ENCODE data around the gene ABRACL. TPM values are rescaled to one million over a fixed set of nuclear protein-coding genes. Genes with fewer than 3 reads are reported as not detected.

The ABRACL gene
- total RNA-seq, 1 experiment from 2014 or later: 22.2 TPM

GRCh38 chr6:139017227-139017626 lies 11.3 kb upstream of the ABRACL start:
- intact Hi-C loops (cut with micrococcal nuclease; ENCODE audit: unreplicated experiment) (no loop called here), in situ Hi-C loops (cut with HindIII; ENCODE audit: low pct_unique_long_range_greater_than_20kb, low sequenced_read_pairs) (no loop called here)
- BruUV-seq (replicated peaks): no TSS peak
- peaks cover 4% of the 10 kb centered on the region; the same call in 1 of the 2 replicates for H3K27me3 ChIP-seq (ENCODE audit: control insufficient read depth, insufficient read depth, low read length)
- no peak for TF ChIP-seq SIN3A (IDR thresholded peaks at IDR 0.05; ENCODE audit: borderline replicate concordance, insufficient read depth, low read depth, low read length)
- TF ChIP-seq REST (IDR thresholded peaks at IDR 0.05; ENCODE audit: insufficient read depth in 1 of 2, low read depth in 2 of 2, low read length in 1 of 2): no peak
- no peak for TF ChIP-seq TCF7L2 (IDR thresholded peaks at IDR 0.05; ENCODE audit: low read depth, low read length)
- no peak for TF ChIP-seq POLR2AphosphoS5 (IDR thresholded peaks at IDR 0.05; ENCODE audit: low read depth, low read length)
- TF ChIP-seq CTCF (IDR thresholded peaks at IDR 0.05): no peak
- DNase-seq (ENCODE audit: low read depth, low spot score) (no peak), ATAC-seq (no peak)
- no peaks in the 10 kb centered on the region for H3K36me3 ChIP-seq (ENCODE audit: control insufficient read depth, insufficient read depth, low read length)
- H3K27ac ChIP-seq (ENCODE audit: low read length): no peak overlapping the region
- H3K4me1 ChIP-seq (ENCODE audit: control insufficient read depth, insufficient read depth, low read length): no peaks in the 10 kb centered on the region
- CTCF ChIA-PET: no interaction called here
- no peaks in the 10 kb centered on the region for H3K9me3 ChIP-seq (ENCODE audit: control insufficient read depth, insufficient read depth, low read depth, low read length)
- POLR2A ChIA-PET: no interaction called here
- no peak overlapping the region for H3K4me3 ChIP-seq (ENCODE audit: low read depth in 2 of 2, low read length in 2 of 2)

- TF ChIP-seq REST (IDR thresholded peaks at IDR 0.05; ENCODE audit: insufficient read depth in 1 of 2, low read depth in 2 of 2, low read length in 1 of 2): no peak
- TF ChIP-seq SIN3A (IDR thresholded peaks at IDR 0.05; ENCODE audit: borderline replicate concordance, insufficient read depth, low read depth, low read length): no peak
- TF ChIP-seq CTCF (IDR thresholded peaks at IDR 0.05): no peak
- TF ChIP-seq POLR2AphosphoS5 (IDR thresholded peaks at IDR 0.05; ENCODE audit: low read depth, low read length): no peak
- TF ChIP-seq TCF7L2 (IDR thresholded peaks at IDR 0.05; ENCODE audit: low read depth, low read length): no peak
- intact Hi-C loops (cut with micrococcal nuclease; ENCODE audit: unreplicated experiment) (no loop called here), in situ Hi-C loops (cut with HindIII; ENCODE audit: low pct_unique_long_range_greater_than_20kb, low sequenced_read_pairs) (no loop called here)
- BruUV-seq (replicated peaks): no TSS peak
- no peak overlapping the region for H3K4me3 ChIP-seq (ENCODE audit: low read depth in 2 of 2, low read length in 2 of 2)
- no peaks in the 10 kb centered on the region for H3K27me3 ChIP-seq (ENCODE audit: control insufficient read depth, insufficient read depth, low read length)
- no peaks in the 10 kb centered on the region for H3K4me1 ChIP-seq (ENCODE audit: control insufficient read depth, insufficient read depth, low read length)
- ATAC-seq (no peak), DNase-seq (ENCODE audit: low read depth, low spot score) (no peak)
- ChIA-PET POLR2A (no interaction called here), CTCF (no interaction called here)
- no peaks in the 10 kb centered on the region for H3K9me3 ChIP-seq (ENCODE audit: control insufficient read depth, insufficient read depth, low read depth, low read length)
- no peaks in the 10 kb centered on the region for H3K36me3 ChIP-seq (ENCODE audit: control insufficient read depth, insufficient read depth, low read length)
- H3K27ac ChIP-seq (ENCODE audit: low read length): no peak overlapping the region
Observed at GRCh38 chr6:139019722-139020121, 8.8 kb upstream of the ABRACL start.

Measured in Panc1 (cell line).